ENCODE measurements around the gene REEP3.

REEP3 gene

DNA sequence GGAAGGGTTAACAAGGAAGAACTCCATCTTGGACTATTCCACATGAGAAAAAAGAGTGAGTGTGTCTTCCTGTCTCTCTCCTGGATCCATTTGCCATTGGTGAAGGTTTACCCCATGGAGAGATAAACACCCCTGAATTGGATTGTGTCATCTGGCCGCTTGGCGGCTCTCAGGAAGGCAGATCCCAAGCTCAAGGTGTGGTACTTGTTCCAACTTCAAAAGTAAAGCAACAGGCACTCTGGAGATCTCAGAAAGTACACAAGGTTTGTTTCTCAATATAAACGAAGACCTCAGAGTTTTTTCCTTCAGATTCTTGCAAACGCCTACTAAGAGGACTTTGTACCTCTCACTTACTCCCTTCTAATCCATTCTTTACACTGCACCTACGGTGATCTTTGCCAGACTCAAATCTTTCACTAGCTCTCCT is 116.7 kb downstream of the REEP3 start:
- no peaks in the 10 kb centered on the region for H3K4me1 ChIP-seq (ENCODE audit: control insufficient read depth, insufficient read depth, low read depth, low read length)
- H3K18ac ChIP-seq (ENCODE audit: low read depth in 1 of 2, low read length in 2 of 2), result no peak overlapping the region
- H3K14ac ChIP-seq (ENCODE audit: low read length in 2 of 2), result no peak overlapping the region
- no peak overlapping the region for H3K4ac ChIP-seq (ENCODE audit: low read depth in 1 of 2, low read length in 2 of 2)
- H3K9ac ChIP-seq (ENCODE audit: low read length), result no peak overlapping the region
- no peak overlapping the region for H2BK15ac ChIP-seq (ENCODE audit: low read depth, poor library complexity, severe bottlenecking)
- H2BK120ac ChIP-seq (ENCODE audit: low read depth, low read length), result no peak overlapping the region
- peak overlapping the region in 1 of 2 experiments; percentile 19 for H2BK12ac ChIP-seq (ENCODE audit: low read length in 2 of 2)
- no peak overlapping the region for H4K91ac ChIP-seq (ENCODE audit: low read length)
- H3K27me3 ChIP-seq (ENCODE audit: control insufficient read depth in 1 of 2, insufficient read depth in 1 of 2, low read length in 2 of 2), result no peaks in the 10 kb centered on the region
- DNase-seq, result no peak
- H3K4me2 ChIP-seq (ENCODE audit: low read length, poor library complexity, severe bottlenecking), result no peak overlapping the region
- no peaks in the 10 kb centered on the region for H3K36me3 ChIP-seq (ENCODE audit: control insufficient read depth in 1 of 2, insufficient read depth in 2 of 2, low read depth in 1 of 2, low read length in 2 of 2)
- WGBS, result 81% methylated on average over 5 of the region's 5 CpGs
- H3K4me3 ChIP-seq (ENCODE audit: insufficient read depth in 1 of 2, low read depth in 1 of 2, low read length in 2 of 2), result no peak overlapping the region
- no peak overlapping the region for H3K23ac ChIP-seq (ENCODE audit: low read length in 2 of 2)
- H2AK5ac ChIP-seq (ENCODE audit: low read length, severe bottlenecking), result no peak overlapping the region
- H3K27ac ChIP-seq (ENCODE audit: low read length, poor library complexity, severe bottlenecking), result no peak overlapping the region
- no peaks in the 10 kb centered on the region for H3K79me1 ChIP-seq (replicated peaks; ENCODE audit: low read length, poor library complexity, severe bottlenecking)
- no peak overlapping the region for H2BK5ac ChIP-seq (ENCODE audit: low read depth, low read length, poor library complexity, severe bottlenecking)
- H2AFZ ChIP-seq (ENCODE audit: low read depth, low read length), result no peak overlapping the region
- H4K8ac ChIP-seq (ENCODE audit: low read length), result no peak overlapping the region
- no peaks in the 10 kb centered on the region for H3K9me3 ChIP-seq (ENCODE audit: control insufficient read depth, low read length)

DNA sequence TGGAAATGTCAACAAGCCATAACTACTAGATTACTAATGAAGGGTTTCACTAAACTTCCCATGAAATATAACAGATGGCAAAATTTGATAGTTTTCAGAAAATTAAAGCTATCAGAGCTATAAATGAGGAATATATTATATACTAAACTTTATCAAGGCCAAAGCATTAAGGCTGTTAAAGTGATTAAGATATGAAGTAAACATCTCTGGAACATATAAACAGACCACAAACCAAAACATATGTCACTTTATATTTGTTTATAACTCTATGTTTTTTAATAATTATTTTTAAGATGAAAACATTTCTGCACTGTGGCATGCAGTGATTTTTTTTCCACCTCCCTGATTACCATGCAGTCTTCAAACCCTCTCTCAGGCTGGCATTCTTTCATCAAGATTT is 120.2 kb downstream of the REEP3 start:
- Histone ChIP-seq H3K9me3 (ENCODE audit: control insufficient read depth, low read length) (no peaks in the 10 kb centered on the region), H4K91ac (ENCODE audit: low read length) (no peak overlapping the region), H3K9ac (ENCODE audit: low read length) (no peak overlapping the region), H2AFZ (ENCODE audit: low read depth, low read length) (no peak overlapping the region), H2AK5ac (ENCODE audit: low read length, severe bottlenecking) (no peak overlapping the region), H2BK12ac (ENCODE audit: low read length in 2 of 2) (no peak overlapping the region), H3K4me3 (ENCODE audit: insufficient read depth in 1 of 2, low read depth in 1 of 2, low read length in 2 of 2) (no peak overlapping the region), H3K27ac (ENCODE audit: low read length, poor library complexity, severe bottlenecking) (no peak overlapping the region), H3K18ac (ENCODE audit: low read depth in 1 of 2, low read length in 2 of 2) (no peak overlapping the region), H2BK15ac (ENCODE audit: low read depth, poor library complexity, severe bottlenecking) (no peak overlapping the region), H3K27me3 (ENCODE audit: control insufficient read depth in 1 of 2, insufficient read depth in 1 of 2, low read length in 2 of 2) (no peaks in the 10 kb centered on the region), H2BK5ac (ENCODE audit: low read depth, low read length, poor library complexity, severe bottlenecking) (no peak overlapping the region), H3K4me2 (ENCODE audit: low read length, poor library complexity, severe bottlenecking) (no peak overlapping the region), H3K14ac (ENCODE audit: low read length in 2 of 2) (no peak overlapping the region), H3K4me1 (ENCODE audit: control insufficient read depth, insufficient read depth, low read depth, low read length) (no peaks in the 10 kb centered on the region), H3K23ac (ENCODE audit: low read length in 2 of 2) (no peak overlapping the region), H3K79me1 (replicated peaks; ENCODE audit: low read length, poor library complexity, severe bottlenecking) (no peaks in the 10 kb centered on the region), H3K36me3 (ENCODE audit: control insufficient read depth in 1 of 2, insufficient read depth in 2 of 2, low read depth in 1 of 2, low read length in 2 of 2) (no peaks in the 10 kb centered on the region), H3K4ac (ENCODE audit: low read depth in 1 of 2, low read length in 2 of 2) (no peak overlapping the region), H4K8ac (ENCODE audit: low read length) (no peak overlapping the region), H2BK120ac (ENCODE audit: low read depth, low read length) (no peak overlapping the region)
- no peak for DNase-seq

DNA sequence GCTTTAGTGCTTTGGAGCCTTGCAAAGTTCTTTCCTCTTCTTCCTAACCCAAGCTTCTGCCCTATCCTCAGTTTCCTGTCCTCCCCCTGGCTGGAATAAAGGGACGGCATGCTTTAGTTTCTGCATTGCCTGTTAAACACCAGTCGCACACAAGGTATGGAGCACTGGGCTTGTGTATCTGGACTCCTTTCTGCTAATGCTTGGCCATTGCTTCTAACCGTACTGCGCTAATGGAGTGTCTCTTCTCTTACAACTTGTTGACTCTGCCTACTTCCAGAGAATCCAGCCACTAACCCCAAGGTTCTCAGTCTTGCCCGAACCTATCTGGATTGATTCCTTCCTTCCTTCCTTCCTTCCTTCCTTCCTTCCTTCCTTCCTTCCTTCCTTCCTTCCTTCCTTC is 120.6 kb downstream of the REEP3 start:
- no peak overlapping the region for H2BK120ac ChIP-seq (ENCODE audit: low read depth, low read length)
- H3K27ac ChIP-seq (ENCODE audit: low read length, poor library complexity, severe bottlenecking), result no peak overlapping the region
- H2AK5ac ChIP-seq (ENCODE audit: low read length, severe bottlenecking), result no peak overlapping the region
- WGBS, result 87% methylated on average over 5 of the region's 5 CpGs
- H3K36me3 ChIP-seq (ENCODE audit: control insufficient read depth in 1 of 2, insufficient read depth in 2 of 2, low read depth in 1 of 2, low read length in 2 of 2), result no peaks in the 10 kb centered on the region
- no peaks in the 10 kb centered on the region for H3K4me1 ChIP-seq (ENCODE audit: control insufficient read depth, insufficient read depth, low read depth, low read length)
- H2AFZ ChIP-seq (ENCODE audit: low read depth, low read length), result no peak overlapping the region
- no peak overlapping the region for H2BK5ac ChIP-seq (ENCODE audit: low read depth, low read length, poor library complexity, severe bottlenecking)
- no peak overlapping the region for H3K18ac ChIP-seq (ENCODE audit: low read depth in 1 of 2, low read length in 2 of 2)
- peak overlapping the region in 1 of 2 experiments; percentile 81 for H3K14ac ChIP-seq (ENCODE audit: low read length in 2 of 2)
- no peak overlapping the region for H2BK15ac ChIP-seq (ENCODE audit: low read depth, poor library complexity, severe bottlenecking)
- DNase-seq, result no peak
- no peaks in the 10 kb centered on the region for H3K79me1 ChIP-seq (replicated peaks; ENCODE audit: low read length, poor library complexity, severe bottlenecking)
- no peak overlapping the region for H3K4ac ChIP-seq (ENCODE audit: low read depth in 1 of 2, low read length in 2 of 2)
- H3K9ac ChIP-seq (ENCODE audit: low read length), result no peak overlapping the region
- H3K4me3 ChIP-seq (ENCODE audit: insufficient read depth in 1 of 2, low read depth in 1 of 2, low read length in 2 of 2), result no peak overlapping the region
- no peak overlapping the region for H4K8ac ChIP-seq (ENCODE audit: low read length)
- no peak overlapping the region for H3K23ac ChIP-seq (ENCODE audit: low read length in 2 of 2)
- H2BK12ac ChIP-seq (ENCODE audit: low read length in 2 of 2), result peak overlapping the region in 1 of 2 experiments; percentile 21
- H4K91ac ChIP-seq (ENCODE audit: low read length), result no peak overlapping the region
- no peaks in the 10 kb centered on the region for H3K27me3 ChIP-seq (ENCODE audit: control insufficient read depth in 1 of 2, insufficient read depth in 1 of 2, low read length in 2 of 2)
- H3K4me2 ChIP-seq (ENCODE audit: low read length, poor library complexity, severe bottlenecking), result no peak overlapping the region
- no peaks in the 10 kb centered on the region for H3K9me3 ChIP-seq (ENCODE audit: control insufficient read depth, low read length)

DNA sequence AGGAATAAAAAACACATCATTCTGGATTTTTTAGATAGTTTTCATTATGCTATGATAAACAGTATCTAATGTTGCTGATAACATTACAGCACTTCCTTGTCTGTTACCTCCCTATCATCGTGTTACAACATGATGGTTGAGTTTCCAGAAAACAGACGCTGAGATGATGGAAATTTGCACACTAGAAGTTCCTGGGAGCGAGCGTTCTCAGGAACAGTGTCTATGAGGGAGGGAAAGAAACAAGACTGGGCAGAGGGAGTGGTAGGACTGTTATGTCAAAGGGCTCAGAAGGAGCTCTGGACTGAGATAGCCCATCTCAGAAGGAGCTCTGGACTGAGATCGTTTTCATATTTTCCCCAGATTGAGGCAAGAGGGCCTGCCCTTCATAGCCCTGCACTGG is 121.6 kb downstream of the REEP3 start:
- Histone ChIP-seq H3K23ac (ENCODE audit: low read length in 2 of 2) (no peak overlapping the region), H3K18ac (ENCODE audit: low read depth in 1 of 2, low read length in 2 of 2) (no peak overlapping the region), H4K91ac (ENCODE audit: low read length) (no peak overlapping the region), H2BK120ac (ENCODE audit: low read depth, low read length) (no peak overlapping the region), H3K79me1 (replicated peaks; ENCODE audit: low read length, poor library complexity, severe bottlenecking) (no peaks in the 10 kb centered on the region), H3K4me3 (ENCODE audit: insufficient read depth in 1 of 2, low read depth in 1 of 2, low read length in 2 of 2) (no peak overlapping the region), H3K9ac (ENCODE audit: low read length) (no peak overlapping the region), H2AK5ac (ENCODE audit: low read length, severe bottlenecking) (no peak overlapping the region), H2AFZ (ENCODE audit: low read depth, low read length) (no peak overlapping the region), H3K4ac (ENCODE audit: low read depth in 1 of 2, low read length in 2 of 2) (peak overlapping the region; percentile 6 to 30), H3K14ac (ENCODE audit: low read length in 2 of 2) (no peak overlapping the region), H3K36me3 (ENCODE audit: control insufficient read depth in 1 of 2, insufficient read depth in 2 of 2, low read depth in 1 of 2, low read length in 2 of 2) (no peaks in the 10 kb centered on the region), H3K4me2 (ENCODE audit: low read length, poor library complexity, severe bottlenecking) (no peak overlapping the region), H4K8ac (ENCODE audit: low read length) (no peak overlapping the region), H3K9me3 (ENCODE audit: control insufficient read depth, low read length) (no peaks in the 10 kb centered on the region), H3K27ac (ENCODE audit: low read length, poor library complexity, severe bottlenecking) (no peak overlapping the region), H2BK5ac (ENCODE audit: low read depth, low read length, poor library complexity, severe bottlenecking) (no peak overlapping the region), H3K4me1 (ENCODE audit: control insufficient read depth, insufficient read depth, low read depth, low read length) (no peaks in the 10 kb centered on the region), H3K27me3 (ENCODE audit: control insufficient read depth in 1 of 2, insufficient read depth in 1 of 2, low read length in 2 of 2) (no peaks in the 10 kb centered on the region), H2BK15ac (ENCODE audit: low read depth, poor library complexity, severe bottlenecking) (no peak overlapping the region), H2BK12ac (ENCODE audit: low read length in 2 of 2) (peak overlapping the region in 1 of 2 experiments; percentile 63)
- WGBS, result 95% methylated on average over 5 of the region's 5 CpGs
- no peak for DNase-seq

Measured in mesenchymal stem cell (in vitro differentiated cells and primary cell).